Neural progenitor cell (in vitro differentiated cells): ENCODE measurements around the gene PINK1. TPM values are rescaled to one million over a fixed set of nuclear protein-coding genes. Genes with fewer than 3 reads are reported as not detected.

ENCODE experiments used
- DNase-seq: peaks from one replicate; pipeline ENCODE4 v3.0.0-alpha.2; 2016; ENCODE audit warnings: low spot score
- H2AFZ ChIP-seq: fragments of 200-600 bp; sonication (generic); replicated peaks from 2 replicates; pipeline ENCODE4 v1.6.1; 2016; ENCODE audit warnings: antibody characterized with exemption
- H3F3A ChIP-seq: fragments of 200-600 bp; sonication (generic); 2 replicates; pipeline ENCODE4 v1.6.1; 2016; ENCODE audit warnings: antibody characterized with exemption, low read depth
- H3K27ac ChIP-seq: fragments of 200-600 bp; sonication (generic); 2 replicates; pipeline ENCODE4 v1.5.1; 2016; ENCODE audit warnings: mild to moderate bottlenecking
- H3K27me3 ChIP-seq: fragments of 200-600 bp; sonication (generic); 2 replicates; pipeline ENCODE4 v1.6.1; 2016; ENCODE audit warnings: mild to moderate bottlenecking, moderate library complexity
- H3K36me3 ChIP-seq: fragments of 200-600 bp; sonication (generic); 2 replicates; pipeline ENCODE4 v1.5.1; 2016
- H3K4me1 ChIP-seq: fragments of 200-600 bp; sonication (generic); 2 replicates; pipeline ENCODE4 v1.6.1; 2016; ENCODE audit warnings: mixed run types
- H3K4me2 ChIP-seq: fragments of 200-600 bp; sonication (generic); 2 replicates; pipeline ENCODE4 v1.6.1; 2016
- H3K4me3 ChIP-seq: fragments of 200-600 bp; sonication (generic); 2 replicates; pipeline ENCODE4 v1.5.1; 2016
- H3K79me2 ChIP-seq: fragments of 200-600 bp; sonication (generic); 2 replicates; pipeline ENCODE4 v1.6.1; 2016; ENCODE audit warnings: low read depth
- H3K9ac ChIP-seq: fragments of 200-600 bp; sonication (generic); 2 replicates; pipeline ENCODE4 v1.6.1; 2016
- H3K9me3 ChIP-seq: fragments of 200-600 bp; sonication (generic); 2 replicates; pipeline ENCODE4 v1.5.1; 2016; ENCODE audit warnings: low read depth
- H4K20me1 ChIP-seq: fragments of 200-600 bp; sonication (generic); 2 replicates; pipeline ENCODE4 v1.6.1; 2016; ENCODE audit warnings: low read depth
- H3K27ac Mint-ChIP-seq: 3 replicates; pipeline ENCODE4 v1.8.0; 2021; ENCODE audit warnings: mixed read lengths
- H3K27me3 Mint-ChIP-seq: 2 replicates; pipeline ENCODE4 v1.8.0; 2022; ENCODE audit warnings: low read depth, mild to moderate bottlenecking, inconsistent platforms, moderate library complexity, mixed read lengths; ENCODE audit not compliant: insufficient read depth
- H3K36me3 Mint-ChIP-seq: 3 replicates; pipeline ENCODE4 v1.8.0; 2021; ENCODE audit warnings: mixed read lengths
- H3K4me1 Mint-ChIP-seq: 3 replicates; pipeline ENCODE4 v1.8.0; 2021; ENCODE audit warnings: mixed read lengths
- H3K4me3 Mint-ChIP-seq: 3 replicates; pipeline ENCODE4 v1.8.0; 2021; ENCODE audit warnings: mild to moderate bottlenecking, moderate library complexity, mixed read lengths
- H3K9me3 Mint-ChIP-seq: 3 replicates; pipeline ENCODE4 v1.8.0; 2020; ENCODE audit warnings: mixed read lengths
- CTCF ChIP-seq: fragments of 200-600 bp; sonication (generic); IDR thresholded peaks from 2 replicates; pipeline ENCODE4 v1.5.1; 2017; ENCODE audit warnings: antibody characterized with exemption, mild to moderate bottlenecking
- EZH2 ChIP-seq: fragments of 200-600 bp; sonication (generic); IDR thresholded peaks from 2 replicates; pipeline ENCODE4 v1.6.1; 2017; ENCODE audit warnings: antibody characterized with exemption, mild to moderate bottlenecking, moderate library complexity
- EZH2phosphoT487 ChIP-seq: fragments of 200-600 bp; sonication (generic); IDR thresholded peaks from 2 replicates; pipeline ENCODE4 v1.6.1; 2017; ENCODE audit warnings: antibody characterized with exemption
- total RNA-seq: library from RNA; depleted of rRNA; stranded (reverse); fragments of >200 nt; gene quantifications from 2 replicates; pipeline ENCODE4 v1.2.3, GENCODE V29; 2015; ENCODE audit warnings: low replicate concordance

Gene PINK1
- total RNA-seq, 1 donor from 2014 or later: 13.3 TPM

GRCh38 chr1:20590306-20590777, 42.9 kb upstream of the PINK1 start:
- H3K4me1 ChIP-seq: peaks cover 14% of the 10 kb centered on the region
- peak overlapping the region; percentile 77 for H2AFZ ChIP-seq
- no peaks in the 10 kb centered on the region for H3K36me3 ChIP-seq
- no peaks in the 10 kb centered on the region for H3K27me3 ChIP-seq
- H3K27ac ChIP-seq: no peak overlapping the region
- no peak overlapping the region for H3K4me3 ChIP-seq
- H3K79me2 ChIP-seq: no peaks in the 10 kb centered on the region
- H3K9me3 ChIP-seq: no peaks in the 10 kb centered on the region
- peaks cover 17% of the 10 kb centered on the region for H3K4me1 Mint-ChIP-seq
- H3K9ac ChIP-seq: no peak overlapping the region
- H3F3A ChIP-seq: peaks cover 8% of the 10 kb centered on the region
- no peak overlapping the region for H3K27ac Mint-ChIP-seq
- H3K27me3 Mint-ChIP-seq: peaks cover 15% of the 10 kb centered on the region
- DNase-seq: no peak
- no peaks in the 10 kb centered on the region for H3K9me3 Mint-ChIP-seq
- H3K4me2 ChIP-seq: peak overlapping the region; percentile 57
- no peaks in the 10 kb centered on the region for H4K20me1 ChIP-seq
- no peak overlapping the region for H3K4me3 Mint-ChIP-seq
- no peaks in the 10 kb centered on the region for H3K36me3 Mint-ChIP-seq
- TF ChIP-seq CTCF (no peak), EZH2phosphoT487 (no peak), EZH2 (no peak)

- Mint-ChIP-seq H3K4me3 (no peak overlapping the region), H3K9me3 (no peaks in the 10 kb centered on the region), H3K27me3 (peaks cover 8% of the 10 kb centered on the region), H3K27ac (no peak overlapping the region), H3K4me1 (peaks cover 21% of the 10 kb centered on the region), H3K36me3 (no peaks in the 10 kb centered on the region)
- no peaks in the 10 kb centered on the region for H4K20me1 ChIP-seq
- no peak overlapping the region for H3K4me2 ChIP-seq
- H3K9ac ChIP-seq: no peak overlapping the region
- no peak for DNase-seq
- no peaks in the 10 kb centered on the region for H3K79me2 ChIP-seq
- no peak overlapping the region for H3K27ac ChIP-seq
- no peak overlapping the region for H2AFZ ChIP-seq
- peaks cover 8% of the 10 kb centered on the region for H3F3A ChIP-seq
- peaks cover 14% of the 10 kb centered on the region for H3K4me1 ChIP-seq
- TF ChIP-seq CTCF (no peak), EZH2 (no peak), EZH2phosphoT487 (no peak)
- H3K4me3 ChIP-seq: no peak overlapping the region
- no peaks in the 10 kb centered on the region for H3K36me3 ChIP-seq
- H3K27me3 ChIP-seq: no peaks in the 10 kb centered on the region
- H3K9me3 ChIP-seq: no peaks in the 10 kb centered on the region
Measured at GRCh38 chr1:20593756-20594155, 39.5 kb upstream of the PINK1 start.

GRCh38 chr1:20594746-20595145, 38.5 kb upstream of the PINK1 start:
- Mint-ChIP-seq H3K4me3 (no peak overlapping the region), H3K27ac (no peak overlapping the region), H3K9me3 (no peaks in the 10 kb centered on the region), H3K27me3 (peaks cover 5% of the 10 kb centered on the region), H3K36me3 (no peaks in the 10 kb centered on the region), H3K4me1 (peaks cover 15% of the 10 kb centered on the region)
- Histone ChIP-seq H3K36me3 (no peaks in the 10 kb centered on the region), H3K27ac (no peak overlapping the region), H3K4me1 (peaks cover 6% of the 10 kb centered on the region), H3K79me2 (no peaks in the 10 kb centered on the region), H3K27me3 (no peaks in the 10 kb centered on the region), H4K20me1 (no peaks in the 10 kb centered on the region), H3K4me2 (no peak overlapping the region), H3F3A (peaks cover 5% of the 10 kb centered on the region), H3K9ac (no peak overlapping the region), H3K4me3 (no peak overlapping the region), H3K9me3 (no peaks in the 10 kb centered on the region), H2AFZ (no peak overlapping the region)
- DNase-seq: no peak
- no peak for TF ChIP-seq CTCF
- no peak for TF ChIP-seq EZH2
- no peak for TF ChIP-seq EZH2phosphoT487
